Measurements from ENCODE around the gene TTBK2.

DNA sequence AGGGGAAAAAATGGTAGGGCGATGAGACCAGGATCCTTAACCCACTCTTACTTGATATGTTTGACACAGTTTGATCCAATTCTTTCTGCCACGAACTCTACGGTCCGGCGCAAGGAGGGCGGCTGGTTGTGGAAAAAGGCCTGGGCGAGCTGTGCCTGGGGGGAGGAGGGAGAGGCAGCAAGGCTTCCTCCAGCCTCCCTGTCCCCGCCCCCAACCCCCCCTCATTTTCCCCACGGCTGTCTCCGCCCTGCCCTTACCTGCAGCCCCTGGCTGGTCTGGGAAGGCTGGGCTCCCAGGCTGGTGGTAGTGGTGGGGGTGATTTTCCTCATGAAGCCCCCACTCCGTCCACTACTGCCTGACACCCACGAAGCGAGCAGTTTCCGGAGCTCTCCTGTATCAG lies 191.6 kb downstream of the TTBK2 start:
- TF ChIP-seq JUND (IDR thresholded peaks at IDR 0.05): no peak
- TF ChIP-seq, protein P1, sequence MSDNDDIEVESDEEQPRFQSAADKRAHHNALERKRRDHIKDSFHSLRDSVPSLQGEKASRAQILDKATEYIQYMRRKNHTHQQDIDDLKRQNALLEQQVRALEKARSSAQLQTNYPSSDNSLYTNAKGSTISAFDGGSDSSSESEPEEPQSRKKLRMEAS (IDR thresholded peaks at IDR 0.05): no peak
- TF ChIP-seq YY1 (IDR thresholded peaks at IDR 0.05): no peak
- TF ChIP-seq, protein P2, sequence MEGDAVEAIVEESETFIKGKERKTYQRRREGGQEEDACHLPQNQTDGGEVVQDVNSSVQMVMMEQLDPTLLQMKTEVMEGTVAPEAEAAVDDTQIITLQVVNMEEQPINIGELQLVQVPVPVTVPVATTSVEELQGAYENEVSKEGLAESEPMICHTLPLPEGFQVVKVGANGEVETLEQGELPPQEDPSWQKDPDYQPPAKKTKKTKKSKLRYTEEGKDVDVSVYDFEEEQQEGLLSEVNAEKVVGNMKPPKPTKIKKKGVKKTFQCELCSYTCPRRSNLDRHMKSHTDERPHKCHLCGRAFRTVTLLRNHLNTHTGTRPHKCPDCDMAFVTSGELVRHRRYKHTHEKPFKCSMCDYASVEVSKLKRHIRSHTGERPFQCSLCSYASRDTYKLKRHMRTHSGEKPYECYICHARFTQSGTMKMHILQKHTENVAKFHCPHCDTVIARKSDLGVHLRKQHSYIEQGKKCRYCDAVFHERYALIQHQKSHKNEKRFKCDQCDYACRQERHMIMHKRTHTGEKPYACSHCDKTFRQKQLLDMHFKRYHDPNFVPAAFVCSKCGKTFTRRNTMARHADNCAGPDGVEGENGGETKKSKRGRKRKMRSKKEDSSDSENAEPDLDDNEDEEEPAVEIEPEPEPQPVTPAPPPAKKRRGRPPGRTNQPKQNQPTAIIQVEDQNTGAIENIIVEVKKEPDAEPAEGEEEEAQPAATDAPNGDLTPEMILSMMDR (IDR thresholded peaks at IDR 0.05; ENCODE audit: low read depth, low read length, missing input control): no peak
- no peak for TF ChIP-seq GABPA (IDR thresholded peaks at IDR 0.05 in 1 of 2, conservative IDR thresholded peaks at IDR 0.05 in 1 of 2)
- no peak for TF ChIP-seq RAD21 (IDR thresholded peaks at IDR 0.05)
- no peak for TF ChIP-seq SP1 (IDR thresholded peaks at IDR 0.05)
- no peak for TF ChIP-seq FOXA1 (IDR thresholded peaks at IDR 0.05)
- TF ChIP-seq, protein P3, sequence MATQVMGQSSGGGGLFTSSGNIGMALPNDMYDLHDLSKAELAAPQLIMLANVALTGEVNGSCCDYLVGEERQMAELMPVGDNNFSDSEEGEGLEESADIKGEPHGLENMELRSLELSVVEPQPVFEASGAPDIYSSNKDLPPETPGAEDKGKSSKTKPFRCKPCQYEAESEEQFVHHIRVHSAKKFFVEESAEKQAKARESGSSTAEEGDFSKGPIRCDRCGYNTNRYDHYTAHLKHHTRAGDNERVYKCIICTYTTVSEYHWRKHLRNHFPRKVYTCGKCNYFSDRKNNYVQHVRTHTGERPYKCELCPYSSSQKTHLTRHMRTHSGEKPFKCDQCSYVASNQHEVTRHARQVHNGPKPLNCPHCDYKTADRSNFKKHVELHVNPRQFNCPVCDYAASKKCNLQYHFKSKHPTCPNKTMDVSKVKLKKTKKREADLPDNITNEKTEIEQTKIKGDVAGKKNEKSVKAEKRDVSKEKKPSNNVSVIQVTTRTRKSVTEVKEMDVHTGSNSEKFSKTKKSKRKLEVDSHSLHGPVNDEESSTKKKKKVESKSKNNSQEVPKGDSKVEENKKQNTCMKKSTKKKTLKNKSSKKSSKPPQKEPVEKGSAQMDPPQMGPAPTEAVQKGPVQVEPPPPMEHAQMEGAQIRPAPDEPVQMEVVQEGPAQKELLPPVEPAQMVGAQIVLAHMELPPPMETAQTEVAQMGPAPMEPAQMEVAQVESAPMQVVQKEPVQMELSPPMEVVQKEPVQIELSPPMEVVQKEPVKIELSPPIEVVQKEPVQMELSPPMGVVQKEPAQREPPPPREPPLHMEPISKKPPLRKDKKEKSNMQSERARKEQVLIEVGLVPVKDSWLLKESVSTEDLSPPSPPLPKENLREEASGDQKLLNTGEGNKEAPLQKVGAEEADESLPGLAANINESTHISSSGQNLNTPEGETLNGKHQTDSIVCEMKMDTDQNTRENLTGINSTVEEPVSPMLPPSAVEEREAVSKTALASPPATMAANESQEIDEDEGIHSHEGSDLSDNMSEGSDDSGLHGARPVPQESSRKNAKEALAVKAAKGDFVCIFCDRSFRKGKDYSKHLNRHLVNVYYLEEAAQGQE (IDR thresholded peaks at IDR 0.05): no peak
- TF ChIP-seq, protein P4, sequence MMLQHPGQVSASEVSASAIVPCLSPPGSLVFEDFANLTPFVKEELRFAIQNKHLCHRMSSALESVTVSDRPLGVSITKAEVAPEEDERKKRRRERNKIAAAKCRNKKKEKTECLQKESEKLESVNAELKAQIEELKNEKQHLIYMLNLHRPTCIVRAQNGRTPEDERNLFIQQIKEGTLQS (IDR thresholded peaks at IDR 0.05): no peak
- TF ChIP-seq TAF1 (conservative IDR thresholded peaks at IDR 0.05): no peak
- TF ChIP-seq, protein P5, sequence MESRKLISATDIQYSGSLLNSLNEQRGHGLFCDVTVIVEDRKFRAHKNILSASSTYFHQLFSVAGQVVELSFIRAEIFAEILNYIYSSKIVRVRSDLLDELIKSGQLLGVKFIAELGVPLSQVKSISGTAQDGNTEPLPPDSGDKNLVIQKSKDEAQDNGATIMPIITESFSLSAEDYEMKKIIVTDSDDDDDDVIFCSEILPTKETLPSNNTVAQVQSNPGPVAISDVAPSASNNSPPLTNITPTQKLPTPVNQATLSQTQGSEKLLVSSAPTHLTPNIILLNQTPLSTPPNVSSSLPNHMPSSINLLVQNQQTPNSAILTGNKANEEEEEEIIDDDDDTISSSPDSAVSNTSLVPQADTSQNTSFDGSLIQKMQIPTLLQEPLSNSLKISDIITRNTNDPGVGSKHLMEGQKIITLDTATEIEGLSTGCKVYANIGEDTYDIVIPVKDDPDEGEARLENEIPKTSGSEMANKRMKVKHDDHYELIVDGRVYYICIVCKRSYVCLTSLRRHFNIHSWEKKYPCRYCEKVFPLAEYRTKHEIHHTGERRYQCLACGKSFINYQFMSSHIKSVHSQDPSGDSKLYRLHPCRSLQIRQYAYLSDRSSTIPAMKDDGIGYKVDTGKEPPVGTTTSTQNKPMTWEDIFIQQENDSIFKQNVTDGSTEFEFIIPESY (IDR thresholded peaks at IDR 0.05): no peak
- no peak for TF ChIP-seq RXRA (IDR thresholded peaks at IDR 0.05)

Data from liver (tissue), 3 donors.